ENCODE results near the gene POLQ. TPM values are rescaled to one million over a fixed set of nuclear protein-coding genes. Genes with fewer than 3 reads are reported as not detected.

The POLQ gene
- total and polyA plus RNA-seq, 4 donors: 0.10 to 13.2 (median 0.22) TPM

DNA sequence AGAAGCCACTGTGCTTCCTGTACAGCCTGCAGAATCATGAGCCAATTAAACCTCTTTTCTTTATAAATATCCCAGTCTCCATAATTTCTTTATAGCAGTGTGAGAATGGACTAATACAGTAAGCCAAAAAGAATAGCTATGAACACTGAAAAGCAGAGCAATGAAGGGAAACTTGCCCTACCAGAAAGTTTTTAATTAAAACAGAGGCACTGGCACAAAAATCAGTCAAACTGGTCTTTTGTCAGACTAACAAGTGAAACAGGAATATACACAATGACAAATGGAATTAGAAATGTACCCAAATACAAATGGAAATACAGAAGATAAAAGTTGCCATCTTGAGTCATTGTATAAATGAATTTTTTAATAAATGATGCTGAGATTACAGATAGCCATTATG, 40.5 kb downstream of the POLQ start (continued):
- TF ChIP-seq YY1 (IDR thresholded peaks at IDR 0.05) (no peak), HNF4A (conservative IDR thresholded peaks at IDR 0.05) (no peak), RXRA (IDR thresholded peaks at IDR 0.05) (no peak)
- TF ChIP-seq, protein P1, sequence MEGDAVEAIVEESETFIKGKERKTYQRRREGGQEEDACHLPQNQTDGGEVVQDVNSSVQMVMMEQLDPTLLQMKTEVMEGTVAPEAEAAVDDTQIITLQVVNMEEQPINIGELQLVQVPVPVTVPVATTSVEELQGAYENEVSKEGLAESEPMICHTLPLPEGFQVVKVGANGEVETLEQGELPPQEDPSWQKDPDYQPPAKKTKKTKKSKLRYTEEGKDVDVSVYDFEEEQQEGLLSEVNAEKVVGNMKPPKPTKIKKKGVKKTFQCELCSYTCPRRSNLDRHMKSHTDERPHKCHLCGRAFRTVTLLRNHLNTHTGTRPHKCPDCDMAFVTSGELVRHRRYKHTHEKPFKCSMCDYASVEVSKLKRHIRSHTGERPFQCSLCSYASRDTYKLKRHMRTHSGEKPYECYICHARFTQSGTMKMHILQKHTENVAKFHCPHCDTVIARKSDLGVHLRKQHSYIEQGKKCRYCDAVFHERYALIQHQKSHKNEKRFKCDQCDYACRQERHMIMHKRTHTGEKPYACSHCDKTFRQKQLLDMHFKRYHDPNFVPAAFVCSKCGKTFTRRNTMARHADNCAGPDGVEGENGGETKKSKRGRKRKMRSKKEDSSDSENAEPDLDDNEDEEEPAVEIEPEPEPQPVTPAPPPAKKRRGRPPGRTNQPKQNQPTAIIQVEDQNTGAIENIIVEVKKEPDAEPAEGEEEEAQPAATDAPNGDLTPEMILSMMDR (IDR thresholded peaks at IDR 0.05; ENCODE audit: low read depth, low read length, missing input control): no peak

- DNase-seq (ENCODE audit: low spot score): no peak
- no peak overlapping the region for H3K27ac ChIP-seq (ENCODE audit: low read depth in 1 of 2, low read length in 2 of 2)
- H3K27me3 ChIP-seq (ENCODE audit: control insufficient read depth in 4 of 4, insufficient read depth in 4 of 4, low read length in 3 of 4): no peaks in the 10 kb centered on the region
- H3K9ac ChIP-seq (ENCODE audit: low read depth in 1 of 2, low read length in 2 of 2): no peak overlapping the region
- no peaks in the 10 kb centered on the region for H3K9me3 ChIP-seq (ENCODE audit: control insufficient read depth in 4 of 4, low read length in 3 of 4)
- TF ChIP-seq GABPA (IDR thresholded peaks at IDR 0.05 in 1 of 2, conservative IDR thresholded peaks at IDR 0.05 in 1 of 2) (no peak), FOXA1 (IDR thresholded peaks at IDR 0.05) (no peak), TAF1 (conservative IDR thresholded peaks at IDR 0.05) (no peak), NR2F2 (IDR thresholded peaks at IDR 0.05) (no peak), FOXA2 (IDR thresholded peaks at IDR 0.05) (no peak), HNF4G (IDR thresholded peaks at IDR 0.05) (no peak), RAD21 (IDR thresholded peaks at IDR 0.05) (no peak)
- TF ChIP-seq, protein P1 (IDR thresholded peaks at IDR 0.05; ENCODE audit: low read depth, low read length, missing input control): no peak
- TF ChIP-seq, protein P2, sequence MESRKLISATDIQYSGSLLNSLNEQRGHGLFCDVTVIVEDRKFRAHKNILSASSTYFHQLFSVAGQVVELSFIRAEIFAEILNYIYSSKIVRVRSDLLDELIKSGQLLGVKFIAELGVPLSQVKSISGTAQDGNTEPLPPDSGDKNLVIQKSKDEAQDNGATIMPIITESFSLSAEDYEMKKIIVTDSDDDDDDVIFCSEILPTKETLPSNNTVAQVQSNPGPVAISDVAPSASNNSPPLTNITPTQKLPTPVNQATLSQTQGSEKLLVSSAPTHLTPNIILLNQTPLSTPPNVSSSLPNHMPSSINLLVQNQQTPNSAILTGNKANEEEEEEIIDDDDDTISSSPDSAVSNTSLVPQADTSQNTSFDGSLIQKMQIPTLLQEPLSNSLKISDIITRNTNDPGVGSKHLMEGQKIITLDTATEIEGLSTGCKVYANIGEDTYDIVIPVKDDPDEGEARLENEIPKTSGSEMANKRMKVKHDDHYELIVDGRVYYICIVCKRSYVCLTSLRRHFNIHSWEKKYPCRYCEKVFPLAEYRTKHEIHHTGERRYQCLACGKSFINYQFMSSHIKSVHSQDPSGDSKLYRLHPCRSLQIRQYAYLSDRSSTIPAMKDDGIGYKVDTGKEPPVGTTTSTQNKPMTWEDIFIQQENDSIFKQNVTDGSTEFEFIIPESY (IDR thresholded peaks at IDR 0.05): no peak
- TF ChIP-seq, protein P3, sequence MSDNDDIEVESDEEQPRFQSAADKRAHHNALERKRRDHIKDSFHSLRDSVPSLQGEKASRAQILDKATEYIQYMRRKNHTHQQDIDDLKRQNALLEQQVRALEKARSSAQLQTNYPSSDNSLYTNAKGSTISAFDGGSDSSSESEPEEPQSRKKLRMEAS (IDR thresholded peaks at IDR 0.05): no peak
- WGBS: 73% methylated on average over 2 of the region's 2 CpGs
- H3K4me1 ChIP-seq (ENCODE audit: control insufficient read depth in 4 of 4, insufficient read depth in 4 of 4, low read length in 3 of 4): no peaks in the 10 kb centered on the region
- H3K4me3 ChIP-seq (ENCODE audit: low read depth in 1 of 3, low read length in 3 of 3): no peak overlapping the region
- no peaks in the 10 kb centered on the region for H3K36me3 ChIP-seq (ENCODE audit: control insufficient read depth in 4 of 4, insufficient read depth in 3 of 4, low read depth in 1 of 4, low read length in 3 of 4)
Observed at GRCh38 chr3:121504618-121505017, 41.2 kb downstream of the POLQ start.

- Histone ChIP-seq H3K4me3 (ENCODE audit: low read depth in 1 of 3, low read length in 3 of 3) (no peak overlapping the region), H3K9ac (ENCODE audit: low read depth in 1 of 2, low read length in 2 of 2) (no peak overlapping the region), H3K27ac (ENCODE audit: low read depth in 1 of 2, low read length in 2 of 2) (no peak overlapping the region), H3K9me3 (ENCODE audit: control insufficient read depth in 4 of 4, low read length in 3 of 4) (no peaks in the 10 kb centered on the region), H3K36me3 (ENCODE audit: control insufficient read depth in 4 of 4, insufficient read depth in 3 of 4, low read depth in 1 of 4, low read length in 3 of 4) (peaks cover 0 to 1% (median 0%) of the 10 kb centered on the region in 4 donors), H3K27me3 (ENCODE audit: control insufficient read depth in 4 of 4, insufficient read depth in 4 of 4, low read length in 3 of 4) (no peaks in the 10 kb centered on the region), H3K4me1 (ENCODE audit: control insufficient read depth in 4 of 4, insufficient read depth in 4 of 4, low read length in 3 of 4) (no peaks in the 10 kb centered on the region)
- TF ChIP-seq, protein P3 (IDR thresholded peaks at IDR 0.05): no peak
- TF ChIP-seq, protein P1 (IDR thresholded peaks at IDR 0.05; ENCODE audit: low read depth, low read length, missing input control): no peak
- no peak for TF ChIP-seq SP1 (IDR thresholded peaks at IDR 0.05)
- no peak for TF ChIP-seq FOXA1 (IDR thresholded peaks at IDR 0.05)
- no peak for TF ChIP-seq FOXA2 (IDR thresholded peaks at IDR 0.05)
- TF ChIP-seq RXRA (IDR thresholded peaks at IDR 0.05): no peak
- TF ChIP-seq GABPA (IDR thresholded peaks at IDR 0.05 in 1 of 2, conservative IDR thresholded peaks at IDR 0.05 in 1 of 2): no peak
- DNase-seq (ENCODE audit: low spot score): no peak
- 97% methylated on average over 4 of the region's 4 CpGs for WGBS
Observed at GRCh38 chr3:121496786-121497185, 49.0 kb downstream of the POLQ start.
